MM.1S (cell line): ENCODE measurements around the gene MYO5C.
A peak's percentile ranks its signal among the peaks of the same experiment; 100 is the strongest.

Experiments
- DNase-seq: peaks from one replicate; pipeline ENCODE4 v3.0.0-alpha.2; 2015
- H2AFZ ChIP-seq: fragments of 300-600 bp; sonication (generic); 2 replicates; pipeline ENCODE4 v1.6.0; 2016; ENCODE audit warnings: antibody characterized with exemption, low read length
- H3F3A ChIP-seq: fragments of 300-600 bp; sonication (generic); 2 replicates; pipeline ENCODE4 v1.6.1; 2016; ENCODE audit warnings: mild to moderate bottlenecking, antibody characterized with exemption, low read length, moderate library complexity, mixed read lengths; ENCODE audit not compliant: insufficient read depth
- H3K27ac ChIP-seq: fragments of 300-600 bp; sonication (generic); 2 replicates; pipeline ENCODE4 v1.5.1; 2016; ENCODE audit warnings: mild to moderate bottlenecking, low read length
- H3K27me3 ChIP-seq: fragments of 300-600 bp; sonication (generic); replicated peaks from 2 replicates; pipeline ENCODE4 v1.6.0; 2016; ENCODE audit warnings: low read length; ENCODE audit not compliant: insufficient read depth
- H3K36me3 ChIP-seq: fragments of 300-600 bp; sonication (generic); replicated peaks from 2 replicates; pipeline ENCODE4 v1.6.1; 2016; ENCODE audit warnings: mild to moderate bottlenecking, low read length, mixed read lengths; ENCODE audit not compliant: insufficient read depth
- H3K4me1 ChIP-seq: fragments of 300-600 bp; sonication (generic); 2 replicates; pipeline ENCODE4 v1.6.1; 2016; ENCODE audit warnings: low read length, mixed read lengths
- H3K4me2 ChIP-seq: fragments of 300-600 bp; sonication (generic); 2 replicates; pipeline ENCODE4 v1.6.0; 2016; ENCODE audit warnings: low read depth, low read length
- H3K4me3 ChIP-seq: fragments of 300-600 bp; sonication (generic); 2 replicates; pipeline ENCODE4 v1.5.1; 2016; ENCODE audit warnings: low read length, mixed read lengths
- H3K79me2 ChIP-seq: fragments of 300-600 bp; sonication (generic); 2 replicates; pipeline ENCODE4 v1.6.1; 2016; ENCODE audit warnings: mixed run types, low read length, mixed read lengths
- H3K9ac ChIP-seq: fragments of 300-600 bp; sonication (generic); 2 replicates; pipeline ENCODE4 v1.6.1; 2016; ENCODE audit warnings: low read length, mixed read lengths
- H3K9me2 ChIP-seq: fragments of 300-600 bp; sonication (generic); replicated peaks from 2 replicates; pipeline ENCODE4 v1.6.1; 2016; ENCODE audit warnings: mild to moderate bottlenecking, low read length, mixed read lengths; ENCODE audit not compliant: insufficient read depth
- H3K9me3 ChIP-seq: fragments of 300-600 bp; sonication (generic); replicated peaks from 2 replicates; pipeline ENCODE4 v1.6.1; 2016; ENCODE audit warnings: mild to moderate bottlenecking, low read length, mixed read lengths; ENCODE audit not compliant: insufficient read depth
- H4K20me1 ChIP-seq: fragments of 300-600 bp; sonication (generic); 2 replicates; pipeline ENCODE4 v1.6.1; 2016; ENCODE audit warnings: mild to moderate bottlenecking, low read length, moderate library complexity, mixed read lengths; ENCODE audit not compliant: insufficient read depth
- EZH2 ChIP-seq: fragments of 300-600 bp; sonication (generic); optimal IDR thresholded peaks from 2 replicates; pipeline ENCODE3; 2017; ENCODE audit warnings: low read depth, mild to moderate bottlenecking, antibody characterized with exemption, low read length, mixed read lengths
- EZH2phosphoT487 ChIP-seq: fragments of 300-600 bp; sonication (generic); IDR thresholded peaks from 2 replicates; pipeline ENCODE4 v1.6.1; 2018; ENCODE audit warnings: antibody characterized with exemption, low read length
- TF ChIP-seq, protein P1 (sequence below): fragments of 300-600 bp; sonication (generic); IDR thresholded peaks from 2 replicates; pipeline ENCODE4 v1.5.1; 2016; ENCODE audit warnings: antibody characterized with exemption, low read length, mixed read lengths

The MYO5C gene

DNA sequence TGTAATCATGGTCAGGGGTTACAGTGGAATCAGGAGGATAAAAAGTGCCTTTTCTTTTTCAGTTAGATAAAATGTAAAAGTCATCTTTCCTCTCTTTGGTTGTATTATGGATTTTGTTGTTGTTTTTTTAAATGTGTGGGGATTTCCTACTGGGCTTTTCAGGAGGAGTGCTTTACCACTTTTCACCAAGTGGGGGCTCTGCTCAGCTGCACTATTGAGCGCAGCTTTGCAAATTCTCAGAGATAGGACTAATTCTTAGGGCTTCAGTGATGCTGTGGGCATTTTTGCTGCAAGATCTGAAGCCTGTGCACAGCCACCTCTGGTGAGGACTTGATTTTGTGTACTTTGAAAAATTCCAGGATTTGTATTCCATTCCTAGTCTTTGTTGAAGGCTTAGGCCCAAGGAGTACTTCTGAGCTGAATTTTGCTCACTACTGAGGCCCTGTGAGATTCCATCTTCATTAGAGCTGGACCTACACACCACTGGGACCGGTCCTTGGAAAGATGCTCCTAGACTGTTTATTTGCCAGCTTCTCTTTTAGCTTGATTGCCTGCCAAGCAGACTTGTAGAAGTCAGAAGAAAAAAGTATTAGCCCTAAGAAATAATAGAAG is 111.9 kb downstream of the MYO5C start:
- H3K9me3 ChIP-seq = no peaks in the 10 kb centered on the region
- H3F3A ChIP-seq = peaks cover 9% of the 10 kb centered on the region; the same call in 1 of the 2 replicates
- no peak overlapping the region for H3K9ac ChIP-seq
- H3K79me2 ChIP-seq = peaks cover 5% of the 10 kb centered on the region
- TF ChIP-seq, protein P1, sequence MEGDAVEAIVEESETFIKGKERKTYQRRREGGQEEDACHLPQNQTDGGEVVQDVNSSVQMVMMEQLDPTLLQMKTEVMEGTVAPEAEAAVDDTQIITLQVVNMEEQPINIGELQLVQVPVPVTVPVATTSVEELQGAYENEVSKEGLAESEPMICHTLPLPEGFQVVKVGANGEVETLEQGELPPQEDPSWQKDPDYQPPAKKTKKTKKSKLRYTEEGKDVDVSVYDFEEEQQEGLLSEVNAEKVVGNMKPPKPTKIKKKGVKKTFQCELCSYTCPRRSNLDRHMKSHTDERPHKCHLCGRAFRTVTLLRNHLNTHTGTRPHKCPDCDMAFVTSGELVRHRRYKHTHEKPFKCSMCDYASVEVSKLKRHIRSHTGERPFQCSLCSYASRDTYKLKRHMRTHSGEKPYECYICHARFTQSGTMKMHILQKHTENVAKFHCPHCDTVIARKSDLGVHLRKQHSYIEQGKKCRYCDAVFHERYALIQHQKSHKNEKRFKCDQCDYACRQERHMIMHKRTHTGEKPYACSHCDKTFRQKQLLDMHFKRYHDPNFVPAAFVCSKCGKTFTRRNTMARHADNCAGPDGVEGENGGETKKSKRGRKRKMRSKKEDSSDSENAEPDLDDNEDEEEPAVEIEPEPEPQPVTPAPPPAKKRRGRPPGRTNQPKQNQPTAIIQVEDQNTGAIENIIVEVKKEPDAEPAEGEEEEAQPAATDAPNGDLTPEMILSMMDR = peak; percentile 61
- no peak for TF ChIP-seq EZH2
- H3K9me2 ChIP-seq = no peaks in the 10 kb centered on the region
- no peak overlapping the region for H3K4me2 ChIP-seq
- H3K4me1 ChIP-seq = peaks cover 8% of the 10 kb centered on the region
- DNase-seq = peak; percentile 43
- no peaks in the 10 kb centered on the region for H4K20me1 ChIP-seq
- H2AFZ ChIP-seq = no peak overlapping the region
- H3K4me3 ChIP-seq = no peak overlapping the region
- H3K27ac ChIP-seq = no peak overlapping the region
- H3K27me3 ChIP-seq = no peaks in the 10 kb centered on the region
- no peaks in the 10 kb centered on the region for H3K36me3 ChIP-seq

DNA sequence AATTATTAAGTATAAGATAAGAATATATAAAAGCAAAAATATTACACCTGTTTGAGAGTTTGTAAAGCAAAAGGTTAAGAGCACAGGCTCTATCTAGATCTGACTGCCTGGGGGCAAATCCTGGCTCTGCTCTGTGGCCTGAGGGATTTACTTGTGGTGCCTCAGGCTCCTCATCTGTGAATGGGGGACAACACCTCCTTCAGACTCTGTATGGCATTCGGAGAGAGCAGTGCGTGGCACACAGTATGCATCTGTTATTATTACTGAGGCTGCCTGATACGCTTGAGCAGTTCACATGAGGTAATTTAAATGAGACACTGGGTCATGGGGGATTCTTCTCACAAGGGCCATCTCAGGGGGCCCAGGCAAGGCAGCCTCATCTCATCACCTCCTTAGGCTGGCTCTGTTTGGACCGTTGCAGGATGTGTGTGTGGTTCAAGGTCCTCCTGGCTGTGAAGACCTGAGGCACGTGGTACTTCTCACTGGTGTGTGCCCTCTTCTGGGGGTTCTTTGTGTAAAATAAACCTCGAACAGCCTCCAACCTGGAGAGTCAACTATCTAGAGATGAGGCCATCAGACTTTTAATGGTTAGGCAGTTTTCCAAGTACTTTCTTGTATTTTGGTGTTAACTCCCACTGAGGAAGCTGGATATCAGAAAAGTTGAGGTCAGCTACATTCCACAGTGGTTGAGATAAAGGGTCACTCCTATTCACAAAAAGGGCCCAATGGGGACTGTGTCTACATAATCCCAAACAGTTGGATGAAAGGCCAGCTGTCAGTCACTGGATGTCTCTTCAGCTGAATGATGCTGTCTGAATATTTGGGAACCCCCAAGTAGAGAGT is 113.4 kb downstream of the MYO5C start:
- Histone ChIP-seq H3K27me3 (no peaks in the 10 kb centered on the region), H3K4me3 (no peak overlapping the region), H3K9me3 (no peaks in the 10 kb centered on the region), H3K36me3 (no peaks in the 10 kb centered on the region), H3K9me2 (no peaks in the 10 kb centered on the region), H3K4me1 (peaks cover 14% of the 10 kb centered on the region), H3K79me2 (peaks cover 19% of the 10 kb centered on the region), H3F3A (peaks cover 9% of the 10 kb centered on the region; the same call in 1 of the 2 replicates), H3K27ac (no peak overlapping the region), H3K9ac (no peak overlapping the region), H4K20me1 (no peaks in the 10 kb centered on the region), H2AFZ (no peak overlapping the region), H3K4me2 (no peak overlapping the region)
- DNase-seq = no peak
- TF ChIP-seq EZH2phosphoT487 (no peak), EZH2 (no peak)
- TF ChIP-seq, protein P1 = no peak

DNA sequence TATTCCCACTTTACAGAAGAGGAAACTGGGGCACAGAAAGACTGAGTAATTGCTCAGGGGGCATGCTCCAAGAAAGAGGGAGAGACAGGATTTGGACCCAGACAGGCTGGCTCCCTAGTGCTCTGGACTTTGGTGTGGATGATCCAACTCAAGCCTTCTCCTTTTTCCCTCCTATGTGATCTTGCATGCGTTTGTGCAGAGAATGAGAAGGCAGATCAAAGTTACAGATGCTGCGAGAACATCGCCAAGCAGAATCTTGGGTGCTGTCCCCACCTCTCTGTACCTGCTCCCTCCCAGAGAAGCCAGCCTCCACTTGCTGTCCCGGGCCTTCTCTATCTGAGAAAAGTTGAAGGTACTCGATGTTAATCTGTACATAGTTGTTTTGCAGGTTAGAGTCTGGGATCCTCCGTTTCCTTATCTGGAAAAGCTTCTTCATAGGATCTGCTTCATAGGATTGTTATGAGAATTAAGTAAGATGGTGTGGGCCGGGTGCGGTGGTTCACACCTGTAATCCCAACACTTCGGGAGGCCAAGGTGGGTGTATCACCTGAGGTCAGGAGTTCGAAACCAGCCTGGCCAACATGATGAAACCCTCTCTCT is 114.7 kb downstream of the MYO5C start:
- peak overlapping the region; percentile 92; the same call in 1 of the 2 replicates for H3K9ac ChIP-seq
- peak overlapping the region; percentile 99 for H2AFZ ChIP-seq
- DNase-seq = no peak
- H3K4me2 ChIP-seq = peak overlapping the region; percentile 96
- H3K27me3 ChIP-seq = no peaks in the 10 kb centered on the region
- TF ChIP-seq EZH2 (no peak), EZH2phosphoT487 (no peak)
- peak overlapping the region; percentile 88; the same call in 1 of the 2 replicates for H3K4me3 ChIP-seq
- H3K27ac ChIP-seq = peak overlapping the region; percentile 82; the same call in 1 of the 2 replicates
- H3K9me2 ChIP-seq = no peaks in the 10 kb centered on the region
- no peaks in the 10 kb centered on the region for H3K36me3 ChIP-seq
- peaks cover 14% of the 10 kb centered on the region for H3K4me1 ChIP-seq
- peaks cover 9% of the 10 kb centered on the region; the same call in 1 of the 2 replicates for H3F3A ChIP-seq
- no peaks in the 10 kb centered on the region for H4K20me1 ChIP-seq
- H3K79me2 ChIP-seq = peaks cover 28% of the 10 kb centered on the region
- no peaks in the 10 kb centered on the region for H3K9me3 ChIP-seq
